PC-3 (cell line): ENCODE measurements around the gene SLC12A5.

Source experiments
- CTCF ChIP-seq: fragments of 300-600 bp; sonication (generic); conservative IDR thresholded peaks from 2 replicates; pipeline ENCODE4 v1.5.1; 2017; ENCODE audit warnings: antibody characterized with exemption, low read depth, mild to moderate bottlenecking, low read length
- EZH2phosphoT487 ChIP-seq: fragments of 300-600 bp; sonication (generic); IDR thresholded peaks from 2 replicates; pipeline ENCODE4 v1.6.1; 2018; ENCODE audit warnings: mild to moderate bottlenecking, antibody characterized with exemption, low read length, borderline replicate concordance

GRCh38 chr20:46056970-46057855 lies 28.2 kb downstream of the SLC12A5 start:
- TF ChIP-seq CTCF, result no peak
- no peak for TF ChIP-seq EZH2phosphoT487
